Measurements from ENCODE around the gene STK16. TPM values are rescaled to one million over a fixed set of nuclear protein-coding genes. Genes with fewer than 3 reads are reported as not detected.

STK16 gene
- total and polyA plus RNA-seq, 4 donors, result 16.4 to 38.7 (median 30.7) TPM

DNA sequence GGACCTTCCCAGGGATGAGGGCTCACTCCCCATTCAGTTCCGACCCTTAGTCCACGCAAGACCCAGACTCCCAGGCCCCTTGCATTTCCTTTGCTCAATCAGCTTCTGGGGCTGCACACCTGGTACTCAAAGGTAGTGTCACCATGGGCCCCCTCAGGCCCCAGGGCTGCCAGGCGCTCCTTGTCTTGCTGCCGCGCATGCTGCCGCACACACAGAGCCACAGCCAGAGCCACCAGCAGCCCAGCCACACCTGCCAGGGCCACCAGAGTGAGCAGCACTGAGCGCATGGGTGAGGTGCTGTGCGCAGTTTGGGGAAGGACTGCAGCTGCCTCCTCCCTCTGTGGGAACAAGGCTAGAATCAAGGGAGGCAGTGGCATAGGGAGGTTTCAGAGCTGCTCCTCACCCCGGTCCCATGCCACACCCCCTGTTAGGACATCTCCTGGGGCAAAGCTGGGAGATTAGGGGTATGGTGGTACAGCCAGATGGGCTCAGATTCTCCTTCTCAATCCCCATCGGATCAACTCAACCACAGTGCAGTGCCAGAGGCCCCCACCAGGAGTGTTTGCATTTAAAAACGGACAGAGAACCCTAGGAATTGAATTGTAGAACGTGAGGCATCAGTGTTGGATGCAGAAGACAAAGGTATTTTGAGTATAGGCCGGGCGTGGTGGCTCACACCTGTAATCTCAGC is 52.6 kb downstream of the STK16 start:
- DNase-seq (ENCODE audit: low read depth in 4 of 6, low spot score in 6 of 6), result no peak
- WGBS (ENCODE audit: insufficient coverage), result 82% methylated on average over 12 of the region's 14 CpGs
- H3K9me3 ChIP-seq (ENCODE audit: control insufficient read depth, insufficient read depth, low read length), result no peaks in the 10 kb centered on the region
- peaks cover 62% of the 10 kb centered on the region for H3K36me3 ChIP-seq (ENCODE audit: control insufficient read depth, insufficient read depth, low read length)
- peaks cover 20% of the 10 kb centered on the region for H3K4me1 ChIP-seq (ENCODE audit: control insufficient read depth, insufficient read depth, low read length)
- H3K27me3 ChIP-seq (ENCODE audit: control insufficient read depth, insufficient read depth, low read length), result peaks cover 5% of the 10 kb centered on the region
- no peak overlapping the region for H3K27ac ChIP-seq (ENCODE audit: low read depth, low read length)
- H3K4me3 ChIP-seq (ENCODE audit: low read depth, low read length), result no peak overlapping the region

DNA sequence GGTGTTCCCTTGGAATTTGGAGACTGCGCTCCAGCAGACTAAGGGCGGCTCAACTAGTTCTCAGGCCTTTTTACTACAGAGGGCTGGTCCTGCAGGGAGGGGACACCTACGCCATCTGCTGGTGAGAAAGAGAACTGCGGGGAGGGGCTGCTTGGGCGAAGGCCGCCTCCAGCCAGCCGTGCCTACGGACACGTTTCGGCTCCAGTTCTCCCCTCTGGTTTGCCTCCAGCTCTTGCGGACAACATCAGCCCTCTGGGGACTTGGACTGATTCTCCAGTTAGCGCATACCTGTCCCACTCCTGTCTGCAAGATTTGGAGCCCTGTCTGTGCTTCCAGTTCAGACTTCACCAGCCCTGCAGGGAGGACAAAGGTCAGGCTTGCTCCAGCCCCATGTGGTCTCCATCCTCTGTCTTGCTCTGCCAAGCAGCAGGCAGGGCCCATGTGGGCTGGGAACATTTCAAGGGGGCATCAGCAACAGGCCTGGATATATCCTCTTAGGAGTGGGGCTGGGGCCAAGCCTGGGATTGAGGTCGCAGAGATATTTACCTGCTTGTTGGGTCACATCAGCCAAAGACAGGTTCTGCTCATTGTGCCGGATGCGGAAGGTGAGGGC is 53.6 kb downstream of the STK16 start:
- no peaks in the 10 kb centered on the region for H3K9me3 ChIP-seq (ENCODE audit: control insufficient read depth, insufficient read depth, low read length)
- DNase-seq (ENCODE audit: low read depth in 4 of 6, low spot score in 6 of 6), result peak in 3 of 6 donors; percentile 66 to 91 (median 89)
- peaks cover 5% of the 10 kb centered on the region for H3K27me3 ChIP-seq (ENCODE audit: control insufficient read depth, insufficient read depth, low read length)
- H3K27ac ChIP-seq (ENCODE audit: low read depth, low read length), result no peak overlapping the region
- H3K4me1 ChIP-seq (ENCODE audit: control insufficient read depth, insufficient read depth, low read length), result peaks cover 16% of the 10 kb centered on the region
- H3K36me3 ChIP-seq (ENCODE audit: control insufficient read depth, insufficient read depth, low read length), result peaks cover 62% of the 10 kb centered on the region
- no peak overlapping the region for H3K4me3 ChIP-seq (ENCODE audit: low read depth, low read length)
- WGBS (ENCODE audit: insufficient coverage), result 22% methylated on average over 15 of the region's 15 CpGs

DNA sequence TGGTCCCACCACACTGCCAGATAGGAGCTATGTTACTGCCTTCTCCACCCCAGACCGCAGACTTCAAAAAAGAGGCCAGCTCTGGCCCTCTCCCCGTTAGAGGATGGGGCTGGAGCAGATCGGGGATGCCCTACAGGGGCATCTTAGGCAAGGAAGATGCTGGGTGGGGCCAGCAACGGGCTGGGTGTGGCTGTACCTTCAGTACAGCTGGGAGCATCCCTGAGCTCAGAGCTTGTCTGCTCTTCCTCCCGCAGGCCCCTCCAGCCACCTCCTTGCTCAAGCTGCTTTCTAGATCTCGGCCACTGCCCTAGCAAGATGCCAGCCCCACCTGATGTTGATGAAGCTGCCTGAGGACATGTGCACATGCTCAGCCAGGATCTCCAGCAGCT is 54.1 kb downstream of the STK16 start:
- Histone ChIP-seq H3K4me3 (ENCODE audit: low read depth, low read length) (no peak overlapping the region), H3K36me3 (ENCODE audit: control insufficient read depth, insufficient read depth, low read length) (peaks cover 59% of the 10 kb centered on the region), H3K9me3 (ENCODE audit: control insufficient read depth, insufficient read depth, low read length) (no peaks in the 10 kb centered on the region), H3K27ac (ENCODE audit: low read depth, low read length) (no peak overlapping the region), H3K4me1 (ENCODE audit: control insufficient read depth, insufficient read depth, low read length) (peaks cover 11% of the 10 kb centered on the region), H3K27me3 (ENCODE audit: control insufficient read depth, insufficient read depth, low read length) (peaks cover 5% of the 10 kb centered on the region)
- WGBS (ENCODE audit: insufficient coverage), result 85% methylated on average over 6 of the region's 6 CpGs
- DNase-seq (ENCODE audit: low read depth in 4 of 6, low spot score in 6 of 6), result no peak

Small RNA genes lying within 50 kb of the gene (small RNA-seq; reads per million reads assigned to genes)
- 0.81 reads per million, percentile 74 among the genes with 10 or more reads in this experiment for gene MIR153-1 (ENCODE audit: low replicate concordance)

Other genes starting within 250 kb of the STK16 start
- gene CFAP65, start 204.0 kb upstream of the STK16 start, total RNA-seq, result 1 to 10 TPM in 1 of 2 donors, under 1 TPM in 1; 0.79 to 4.8 TPM
- 1 to 10 TPM; 5.3 to 9.0 TPM for gene CFAP65, start 204.0 kb upstream of the STK16 start, polyA plus RNA-seq (ENCODE audit: insufficient read length in 2 of 2)
- gene IHH, start 184.6 kb upstream of the STK16 start, total RNA-seq, result under 1 TPM; 0.28 to 0.30 TPM
- gene IHH, start 184.6 kb upstream of the STK16 start, polyA plus RNA-seq (ENCODE audit: insufficient read length in 2 of 2), result under 1 TPM; 0.39 to 0.59 TPM
- 10 to 100 TPM; 11.4 to 12.7 TPM for gene NHEJ1, start 84.7 kb upstream of the STK16 start, total RNA-seq
- gene NHEJ1, start 84.7 kb upstream of the STK16 start, polyA plus RNA-seq (ENCODE audit: insufficient read length in 2 of 2), result 10 to 100 TPM in 1 of 2 donors, 1 to 10 TPM in 1; 9.8 to 10.9 TPM
- 1 to 10 TPM in 1 of 2 donors, under 1 TPM in 1; 0.69 to 1.7 TPM for gene SLC23A3, start 75.5 kb upstream of the STK16 start, total RNA-seq
- 1 to 10 TPM in 1 of 2 donors, under 1 TPM in 1; 0.17 to 2.4 TPM for gene SLC23A3, start 75.5 kb upstream of the STK16 start, polyA plus RNA-seq (ENCODE audit: insufficient read length in 2 of 2)
- 10 to 100 TPM; 27.5 to 37.8 TPM for gene CNPPD1, start 68.6 kb upstream of the STK16 start, total RNA-seq
- gene CNPPD1, start 68.6 kb upstream of the STK16 start, polyA plus RNA-seq (ENCODE audit: insufficient read length in 2 of 2), result 10 to 100 TPM; 53.7 to 57.5 TPM
- gene RETREG2, start 67.2 kb upstream of the STK16 start, total RNA-seq, result 10 to 100 TPM; 64.6 to 78.6 TPM
- gene RETREG2, start 67.2 kb upstream of the STK16 start, polyA plus RNA-seq (ENCODE audit: insufficient read length in 2 of 2), result 100 to 1,000 TPM; 170 to 188 TPM
- gene ZFAND2B, start 38.7 kb upstream of the STK16 start, total RNA-seq, result 10 to 100 TPM; 14.5 to 40.5 TPM
- 10 to 100 TPM; 37.2 to 46.4 TPM for gene ZFAND2B, start 38.7 kb upstream of the STK16 start, polyA plus RNA-seq (ENCODE audit: insufficient read length in 2 of 2)
- gene ABCB6, start 26.5 kb upstream of the STK16 start, total RNA-seq, result 10 to 100 TPM; 39.7 to 47.2 TPM
- 10 to 100 TPM; 60.6 to 78.8 TPM for gene ABCB6, start 26.5 kb upstream of the STK16 start, polyA plus RNA-seq (ENCODE audit: insufficient read length in 2 of 2)
- gene ATG9A, start 15.8 kb upstream of the STK16 start, total RNA-seq, result 10 to 100 TPM; 26.2 to 45.9 TPM
- gene ATG9A, start 15.8 kb upstream of the STK16 start, polyA plus RNA-seq (ENCODE audit: insufficient read length in 2 of 2), result 10 to 100 TPM; 56.0 to 59.8 TPM
- 10 to 100 TPM; 29.2 to 53.6 TPM for gene ANKZF1, start 15.7 kb upstream of the STK16 start, total RNA-seq
- gene ANKZF1, start 15.7 kb upstream of the STK16 start, polyA plus RNA-seq (ENCODE audit: insufficient read length in 2 of 2), result 10 to 100 TPM; 44.0 to 74.2 TPM
- 10 to 100 TPM in 1 of 2 donors, 1 to 10 TPM in 1; 9.4 to 22.1 TPM for gene GLB1L, start within 50 bp of the STK16 start, total RNA-seq
- gene GLB1L, start within 50 bp of the STK16 start, polyA plus RNA-seq (ENCODE audit: insufficient read length in 2 of 2), result 10 to 100 TPM; 11.4 to 12.0 TPM
- gene TUBA4B, start 7.8 kb downstream of the STK16 start, total RNA-seq, result 1 to 10 TPM in 1 of 2 donors, not detected in 1; 1.5 TPM
- under 1 TPM; 0.38 to 0.39 TPM for gene TUBA4B, start 7.8 kb downstream of the STK16 start, polyA plus RNA-seq (ENCODE audit: insufficient read length in 2 of 2)
- 10 to 100 TPM; 14.3 to 43.9 TPM for gene TUBA4A, start 8.4 kb downstream of the STK16 start, total RNA-seq
- 10 to 100 TPM; 73.6 to 84.9 TPM for gene TUBA4A, start 8.4 kb downstream of the STK16 start, polyA plus RNA-seq (ENCODE audit: insufficient read length in 2 of 2)
- 100 to 1,000 TPM in 1 of 2 donors, 10 to 100 TPM in 1; 81.5 to 101 TPM for gene DNAJB2, start 33.9 kb downstream of the STK16 start, total RNA-seq
- 100 to 1,000 TPM; 163 to 186 TPM for gene DNAJB2, start 33.9 kb downstream of the STK16 start, polyA plus RNA-seq (ENCODE audit: insufficient read length in 2 of 2)
- 10 to 100 TPM; 12.6 to 67.3 TPM for gene PTPRN, start 63.9 kb downstream of the STK16 start, total RNA-seq
- 10 to 100 TPM; 72.2 to 88.1 TPM for gene PTPRN, start 63.9 kb downstream of the STK16 start, polyA plus RNA-seq (ENCODE audit: insufficient read length in 2 of 2)
- 1 to 10 TPM; 1.1 to 2.8 TPM for gene RESP18, start 87.3 kb downstream of the STK16 start, total RNA-seq
- 1 to 10 TPM; 6.6 to 7.0 TPM for gene RESP18, start 87.3 kb downstream of the STK16 start, polyA plus RNA-seq (ENCODE audit: insufficient read length in 2 of 2)
- 10 to 100 TPM; 25.6 to 40.8 TPM for gene DNPEP, start 142.4 kb downstream of the STK16 start, total RNA-seq
- gene DNPEP, start 142.4 kb downstream of the STK16 start, polyA plus RNA-seq (ENCODE audit: insufficient read length in 2 of 2), result 10 to 100 TPM; 40.2 to 57.2 TPM
- gene DES, start 172.9 kb downstream of the STK16 start, total RNA-seq, result 1 to 10 TPM; 4.8 to 5.5 TPM
- gene DES, start 172.9 kb downstream of the STK16 start, polyA plus RNA-seq (ENCODE audit: insufficient read length in 2 of 2), result 1 to 10 TPM; 3.5 to 8.8 TPM
- 10 to 100 TPM; 12.2 to 20.8 TPM for gene SPEG, start 189.4 kb downstream of the STK16 start, total RNA-seq
- 10 to 100 TPM; 71.1 to 84.2 TPM for gene SPEG, start 189.4 kb downstream of the STK16 start, polyA plus RNA-seq (ENCODE audit: insufficient read length in 2 of 2)

Data from spinal cord (tissue), 10 donors.